Osteocyte (in vitro differentiated cells): ENCODE measurements around the gene TEN1. TPM values are rescaled to one million over a fixed set of nuclear protein-coding genes. Genes with fewer than 3 reads are reported as not detected.

ENCODE experiments used
- DNase-seq: peaks from one replicate; pipeline ENCODE4 v3.0.0; 2021; ENCODE audit warnings: mixed read lengths; ENCODE audit not compliant: unreplicated experiment; ENCODE audit errors: extremely low spot score
- H3K27ac Mint-ChIP-seq: one replicate; pipeline ENCODE4 v1.8.0; 2021; ENCODE audit warnings: mild to moderate bottlenecking, mixed read lengths; ENCODE audit not compliant: unreplicated experiment
- H3K27me3 Mint-ChIP-seq: one replicate; pipeline ENCODE4 v1.8.0; 2021; ENCODE audit warnings: mixed read lengths; ENCODE audit not compliant: unreplicated experiment
- H3K36me3 Mint-ChIP-seq: one replicate; pipeline ENCODE4 v1.8.0; 2021; ENCODE audit warnings: mixed read lengths; ENCODE audit not compliant: unreplicated experiment
- H3K4me1 Mint-ChIP-seq: one replicate; pipeline ENCODE4 v1.8.0; 2021; ENCODE audit warnings: mixed read lengths; ENCODE audit not compliant: unreplicated experiment
- H3K4me3 Mint-ChIP-seq: one replicate; pipeline ENCODE4 v1.8.0; 2021; ENCODE audit warnings: mild to moderate bottlenecking, moderate library complexity, mixed read lengths; ENCODE audit not compliant: unreplicated experiment
- H3K9me3 Mint-ChIP-seq: one replicate; pipeline ENCODE4 v1.8.0; 2021; ENCODE audit warnings: mixed read lengths; ENCODE audit not compliant: unreplicated experiment
- total RNA-seq: library from RNA; stranded (reverse); gene quantifications from 2 replicates; pipeline ENCODE4 v1.2.1, GENCODE V29; 2021
- TF ChIP-seq, protein P1 (sequence below): fragments of 200-600 bp; sonication (generic); IDR thresholded peaks from 2 replicates; pipeline ENCODE4 v1.5.0; 2021; ENCODE audit warnings: antibody characterized with exemption, mild to moderate bottlenecking, moderate library complexity

Gene TEN1
- total RNA-seq, 1 donor from 2014 or later = 23.7 TPM

DNA sequence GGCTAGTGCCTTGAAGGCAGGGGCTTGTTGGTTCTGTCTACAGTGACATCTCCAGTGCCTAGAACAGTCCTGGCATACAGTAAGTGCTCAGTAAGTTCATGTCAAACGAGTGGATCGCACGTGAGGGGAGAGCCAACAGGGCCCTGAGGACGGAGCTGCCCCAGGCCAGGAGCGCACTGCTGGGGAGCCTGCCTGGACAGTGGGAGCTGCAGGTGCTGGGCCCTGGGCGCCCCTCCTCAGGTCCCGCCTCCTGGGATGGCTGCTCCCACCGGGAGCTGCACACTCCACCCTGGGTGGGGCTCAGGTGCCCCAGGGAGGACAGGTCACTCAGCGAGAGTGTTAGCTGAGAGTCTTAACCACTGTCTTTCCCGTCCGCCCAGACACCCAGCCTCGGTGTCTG is 46.3 kb downstream of the TEN1 start:
- peaks cover 12% of the 10 kb centered on the region for H3K4me1 Mint-ChIP-seq
- H3K4me3 Mint-ChIP-seq = no peak overlapping the region
- no peaks in the 10 kb centered on the region for H3K36me3 Mint-ChIP-seq
- TF ChIP-seq, protein P1, sequence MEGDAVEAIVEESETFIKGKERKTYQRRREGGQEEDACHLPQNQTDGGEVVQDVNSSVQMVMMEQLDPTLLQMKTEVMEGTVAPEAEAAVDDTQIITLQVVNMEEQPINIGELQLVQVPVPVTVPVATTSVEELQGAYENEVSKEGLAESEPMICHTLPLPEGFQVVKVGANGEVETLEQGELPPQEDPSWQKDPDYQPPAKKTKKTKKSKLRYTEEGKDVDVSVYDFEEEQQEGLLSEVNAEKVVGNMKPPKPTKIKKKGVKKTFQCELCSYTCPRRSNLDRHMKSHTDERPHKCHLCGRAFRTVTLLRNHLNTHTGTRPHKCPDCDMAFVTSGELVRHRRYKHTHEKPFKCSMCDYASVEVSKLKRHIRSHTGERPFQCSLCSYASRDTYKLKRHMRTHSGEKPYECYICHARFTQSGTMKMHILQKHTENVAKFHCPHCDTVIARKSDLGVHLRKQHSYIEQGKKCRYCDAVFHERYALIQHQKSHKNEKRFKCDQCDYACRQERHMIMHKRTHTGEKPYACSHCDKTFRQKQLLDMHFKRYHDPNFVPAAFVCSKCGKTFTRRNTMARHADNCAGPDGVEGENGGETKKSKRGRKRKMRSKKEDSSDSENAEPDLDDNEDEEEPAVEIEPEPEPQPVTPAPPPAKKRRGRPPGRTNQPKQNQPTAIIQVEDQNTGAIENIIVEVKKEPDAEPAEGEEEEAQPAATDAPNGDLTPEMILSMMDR = no peak
- H3K9me3 Mint-ChIP-seq = no peaks in the 10 kb centered on the region
- no peak for DNase-seq
- no peak overlapping the region for H3K27ac Mint-ChIP-seq
- no peaks in the 10 kb centered on the region for H3K27me3 Mint-ChIP-seq

DNA sequence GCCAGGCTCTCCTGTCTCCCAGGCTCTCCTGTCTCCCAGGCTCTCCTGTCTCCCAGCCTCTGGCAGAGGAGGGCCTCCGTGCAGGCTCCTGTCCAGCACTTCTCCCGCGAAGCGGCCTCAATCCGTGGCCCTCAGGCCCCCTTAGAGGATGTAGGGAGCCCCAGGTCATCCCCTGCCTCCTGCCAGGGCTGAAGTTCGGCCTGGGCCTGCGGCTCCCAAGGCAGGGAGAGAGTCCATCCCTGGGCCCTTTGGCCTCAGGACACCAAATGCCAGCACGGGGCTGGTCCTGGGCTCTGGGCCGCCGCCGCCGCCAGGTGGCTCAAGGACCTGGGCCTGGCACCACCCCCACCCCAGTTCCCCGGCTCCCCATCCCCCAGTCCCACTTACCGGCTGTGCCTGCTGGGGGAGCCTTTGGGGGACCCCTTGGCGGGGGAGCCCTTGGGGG is 47.7 kb downstream of the TEN1 start:
- TF ChIP-seq, protein P1 = no peak
- Mint-ChIP-seq H3K36me3 (no peaks in the 10 kb centered on the region), H3K4me1 (peaks cover 12% of the 10 kb centered on the region), H3K4me3 (no peak overlapping the region), H3K27ac (no peak overlapping the region), H3K27me3 (no peaks in the 10 kb centered on the region), H3K9me3 (no peaks in the 10 kb centered on the region)
- DNase-seq = no peak

DNA sequence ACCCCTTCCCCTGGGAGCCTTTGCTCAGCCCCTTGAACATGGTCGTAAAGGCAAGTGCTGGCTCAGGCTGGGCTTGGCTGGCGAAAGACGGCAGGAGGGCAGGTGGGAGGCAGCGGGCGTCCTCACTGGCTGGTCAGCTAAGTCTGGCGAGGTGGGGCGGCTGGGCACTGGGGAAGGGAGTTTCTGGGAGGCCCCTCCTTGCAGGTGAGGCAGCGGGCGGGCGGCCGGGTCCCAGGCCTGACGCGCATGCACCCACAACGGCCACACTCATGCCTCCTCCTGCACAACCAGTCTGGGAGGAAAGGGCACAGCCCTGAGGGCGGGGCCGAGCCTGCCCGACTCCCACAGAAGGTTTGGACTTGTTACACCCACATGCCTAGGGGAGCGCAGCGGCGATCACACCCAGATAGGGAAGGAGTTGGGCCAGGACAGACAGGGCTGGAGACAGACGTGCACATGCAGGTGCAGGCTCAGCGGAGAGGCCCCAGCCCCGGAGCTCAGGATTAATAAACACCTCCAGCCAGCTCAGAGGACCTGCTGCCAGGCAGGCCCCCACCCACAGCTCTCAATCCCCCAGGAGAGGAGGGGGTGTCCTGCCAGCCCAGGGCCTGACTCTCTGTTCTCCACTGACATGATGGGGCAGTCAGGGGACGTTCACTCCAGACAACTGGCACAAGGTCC is 48.3 kb downstream of the TEN1 start, which contains the start of gene EVPL:
Gene EVPL (minus strand): TSS at position 148 of the 681 bp plus-strand sequence. CDS start 108 bp downstream, at position 40.
- Mint-ChIP-seq H3K4me1 (peaks cover 12% of the 10 kb centered on the region), H3K4me3 (no peak within 1 kb of the TSS), H3K27me3 (no peaks in the 10 kb centered on the region), H3K36me3 (no peaks in the 10 kb centered on the region), H3K27ac (no peak within 1 kb of the TSS), H3K9me3 (no peaks in the 10 kb centered on the region)
- DNase-seq = no peak
- TF ChIP-seq, protein P1 = no peak

DNA sequence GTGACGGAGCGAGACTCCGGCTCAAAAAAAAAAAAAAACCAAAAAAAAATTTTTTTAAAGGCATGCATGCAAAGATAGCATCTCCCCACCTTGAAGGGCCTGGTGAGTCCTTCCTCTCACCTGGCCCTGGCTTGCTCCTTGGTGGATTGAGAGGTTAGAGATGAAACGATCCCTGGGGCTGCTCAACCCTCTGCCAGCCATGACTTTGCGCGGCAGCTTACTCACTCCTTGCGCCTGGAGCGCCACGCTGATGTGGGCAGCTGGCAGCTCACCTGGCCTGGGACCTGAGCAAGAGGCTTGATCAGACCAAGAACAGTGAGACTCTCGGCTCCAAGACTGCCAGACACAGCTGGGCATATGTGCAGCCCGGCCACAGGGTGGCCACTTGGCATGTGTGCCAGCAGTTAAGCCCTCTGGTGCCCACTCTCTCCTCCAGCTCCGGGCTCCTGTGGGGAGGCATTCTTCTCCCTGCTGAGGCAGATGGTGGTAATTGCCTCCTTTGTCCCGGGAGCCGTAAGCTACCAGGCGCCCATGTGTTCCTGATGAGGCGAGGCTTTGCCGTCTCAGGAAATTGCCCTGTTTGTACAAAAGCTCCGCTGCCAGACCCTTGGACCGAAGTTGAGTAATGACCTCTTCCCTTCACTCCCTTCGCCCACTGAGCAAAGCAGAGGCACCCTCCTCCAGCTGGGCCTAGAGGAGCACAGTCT is 53.2 kb downstream of the TEN1 start:
- Mint-ChIP-seq H3K9me3 (no peaks in the 10 kb centered on the region), H3K4me1 (peaks cover 12% of the 10 kb centered on the region), H3K36me3 (no peaks in the 10 kb centered on the region), H3K27ac (no peak overlapping the region), H3K4me3 (no peak overlapping the region), H3K27me3 (no peaks in the 10 kb centered on the region)
- no peak for DNase-seq
- TF ChIP-seq, protein P1 = no peak

DNA sequence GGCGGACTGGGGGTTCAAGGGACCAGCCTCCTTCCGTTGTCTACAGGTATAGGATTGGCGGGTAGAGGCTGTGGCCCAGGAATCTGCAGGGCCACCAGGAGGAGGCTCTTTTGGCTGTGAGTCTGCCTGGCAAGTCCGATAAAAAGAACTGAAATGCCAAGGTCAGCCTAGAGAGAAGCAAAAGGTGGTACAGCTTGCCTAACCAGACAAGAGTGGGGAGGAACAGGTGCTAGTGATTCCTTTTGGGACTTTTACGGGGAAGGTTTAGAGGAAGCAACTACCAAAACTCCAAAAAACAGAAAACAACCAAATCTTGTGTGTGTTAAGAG is 53.7 kb downstream of the TEN1 start:
- no peak overlapping the region for H3K4me3 Mint-ChIP-seq
- DNase-seq = no peak

More for the DNA sequence above, 53.7 kb downstream of the TEN1 start:
- no peaks in the 10 kb centered on the region for H3K27me3 Mint-ChIP-seq
- no peaks in the 10 kb centered on the region for H3K36me3 Mint-ChIP-seq
- peaks cover 12% of the 10 kb centered on the region for H3K4me1 Mint-ChIP-seq
- TF ChIP-seq, protein P1 = no peak
- no peak overlapping the region for H3K27ac Mint-ChIP-seq
- no peaks in the 10 kb centered on the region for H3K9me3 Mint-ChIP-seq
